ENCODE measurements around the gene MPL.

The MPL gene

GRCh38 chr1:43315963-43316737 lies 21.5 kb upstream of the MPL start:
- TF ChIP-seq ZNF8 (CRISPR knock-in tag; IDR thresholded peaks at IDR 0.05) (no peak), ZNF70 (CRISPR knock-in tag; IDR thresholded peaks at IDR 0.05) (no peak), ZFP30 (CRISPR knock-in tag; IDR thresholded peaks at IDR 0.05) (no peak), SNAI2 (CRISPR knock-in tag; IDR thresholded peaks at IDR 0.05) (no peak), CREB5 (CRISPR knock-in tag; IDR thresholded peaks at IDR 0.05; ENCODE audit: low read depth) (no peak), ZNF565 (CRISPR knock-in tag; conservative IDR thresholded peaks at IDR 0.05; ENCODE audit: low read depth) (no peak), ZFP3 (CRISPR knock-in tag; IDR thresholded peaks at IDR 0.05) (no peak), RARB (CRISPR knock-in tag; IDR thresholded peaks at IDR 0.05) (no peak), CSDC2 (CRISPR knock-in tag; IDR thresholded peaks at IDR 0.05) (no peak), BACH2 (CRISPR knock-in tag; IDR thresholded peaks at IDR 0.05; ENCODE audit: borderline replicate concordance) (no peak), TCF4 (CRISPR knock-in tag; IDR thresholded peaks at IDR 0.05; ENCODE audit: borderline replicate concordance) (no peak), ISL1 (CRISPR knock-in tag; IDR thresholded peaks at IDR 0.05) (no peak), GLIS3 (CRISPR knock-in tag; IDR thresholded peaks at IDR 0.05) (no peak)
- ATAC-seq = no peak

GRCh38 chr1:43316738-43317520 lies 20.7 kb upstream of the MPL start:
- TF ChIP-seq ZC3H10 (CRISPR knock-in tag; IDR thresholded peaks at IDR 0.05) (no peak), TSHZ2 (CRISPR knock-in tag; IDR thresholded peaks at IDR 0.05) (no peak), ARNTL (CRISPR knock-in tag; IDR thresholded peaks at IDR 0.05; ENCODE audit: borderline replicate concordance, low read depth) (no peak), BACH2 (CRISPR knock-in tag; IDR thresholded peaks at IDR 0.05; ENCODE audit: borderline replicate concordance) (no peak), POU6F1 (CRISPR knock-in tag; IDR thresholded peaks at IDR 0.05; ENCODE audit: borderline replicate concordance, low read depth) (no peak), RARB (CRISPR knock-in tag; IDR thresholded peaks at IDR 0.05) (no peak), OSR1 (CRISPR knock-in tag; IDR thresholded peaks at IDR 0.05) (no peak), ZNF8 (CRISPR knock-in tag; IDR thresholded peaks at IDR 0.05) (no peak), CREB5 (CRISPR knock-in tag; IDR thresholded peaks at IDR 0.05; ENCODE audit: low read depth) (no peak), TOX (CRISPR knock-in tag; IDR thresholded peaks at IDR 0.05; ENCODE audit: borderline replicate concordance) (no peak), ZNF70 (CRISPR knock-in tag; IDR thresholded peaks at IDR 0.05) (no peak), ZFP3 (CRISPR knock-in tag; IDR thresholded peaks at IDR 0.05) (no peak), PPARA (CRISPR knock-in tag; IDR thresholded peaks at IDR 0.05; ENCODE audit: borderline replicate concordance) (no peak), ISL1 (CRISPR knock-in tag; IDR thresholded peaks at IDR 0.05) (no peak), PATZ1 (CRISPR knock-in tag; IDR thresholded peaks at IDR 0.05; ENCODE audit: borderline replicate concordance) (no peak), ZNF565 (CRISPR knock-in tag; conservative IDR thresholded peaks at IDR 0.05; ENCODE audit: low read depth) (no peak), ESRRG (CRISPR knock-in tag; IDR thresholded peaks at IDR 0.05) (no peak)
- ATAC-seq = no peak

Data from SK-N-SH treated with all-trans-retinoic acid at 6 μM for 48 hours (cell line).